ENCODE data around the gene ZCWPW1. TPM values are rescaled to one million over a fixed set of nuclear protein-coding genes. Genes with fewer than 3 reads are reported as not detected.
A peak's percentile ranks its signal among the peaks of the same experiment; 100 is the strongest.

The ZCWPW1 gene
- 1.6 and 2.0 TPM in 2 replicates for polyA plus RNA-seq (2013)

- H3K14ac ChIP-seq (ENCODE audit: low read length) = peak within 1 kb of the TSS; percentile 91
- H3K18ac ChIP-seq (ENCODE audit: low read length) = peak within 1 kb of the TSS; percentile 95
- H2AFZ ChIP-seq (ENCODE audit: insufficient read depth, low read length, poor library complexity) = peak within 1 kb of the TSS; percentile 48
- peaks cover 15 to 16% of the 10 kb centered on the region in 2 experiments for H3K4me1 ChIP-seq (ENCODE audit: control insufficient read depth in 1 of 2, insufficient read depth in 2 of 2, low read length in 2 of 2)
- H2BK5ac ChIP-seq (ENCODE audit: low read depth, low read length, poor library complexity) = peak within 1 kb of the TSS; percentile 95
- peak within 1 kb of the TSS; percentile 95 for H4K8ac ChIP-seq (ENCODE audit: low read depth, low read length)
- peaks cover 2% of the 10 kb centered on the region for H3K9me3 ChIP-seq (ENCODE audit: insufficient read depth, low read depth, low read length)
- H2AK5ac ChIP-seq (ENCODE audit: low read length) = peak within 1 kb of the TSS; percentile 38
- H3K79me1 ChIP-seq (ENCODE audit: low read length) = peaks cover 19% of the 10 kb centered on the region
- H3K23ac ChIP-seq (ENCODE audit: low read length) = no peak within 1 kb of the TSS
- peak within 1 kb of the TSS; percentile 83 for H2BK120ac ChIP-seq (ENCODE audit: insufficient read depth, low read length, poor library complexity)
- H3K9ac ChIP-seq (ENCODE audit: low read length) = peak within 1 kb of the TSS; percentile 95
- no CpG with 5 or more reads among the region's 66 CpGs for WGBS (ENCODE audit: extremely low coverage, insufficient coverage, insufficient read length)
- peak within 1 kb of the TSS; percentile 89 for H3K4ac ChIP-seq (ENCODE audit: low read depth, low read length)
- H4K91ac ChIP-seq (ENCODE audit: low read depth, low read length) = peak within 1 kb of the TSS; percentile 96
- H3K27me3 ChIP-seq (ENCODE audit: insufficient read depth, low read length) = no peaks in the 10 kb centered on the region
- peaks cover 13% of the 10 kb centered on the region for H3K79me2 ChIP-seq (ENCODE audit: control insufficient read depth, insufficient read depth, low read length, poor library complexity)
- H3K36me3 ChIP-seq (ENCODE audit: control insufficient read depth in 1 of 2, insufficient read depth in 2 of 2, low read length in 2 of 2) = peaks cover 19 to 21% of the 10 kb centered on the region in 2 experiments
- H3K4me2 ChIP-seq (ENCODE audit: low read length) = peak within 1 kb of the TSS; percentile 97
- peak within 1 kb of the TSS; percentile 24 for H2BK12ac ChIP-seq (ENCODE audit: low read length)
- peak; percentile 95 to 100 for DNase-seq
- peak within 1 kb of the TSS; percentile 87 for H3K4me3 ChIP-seq (ENCODE audit: low read depth, low read length)
- peak within 1 kb of the TSS; percentile 88 for H4K12ac ChIP-seq (ENCODE audit: low read depth, low read length)
- H3K27ac ChIP-seq (ENCODE audit: low read depth, low read length) = peak within 1 kb of the TSS; percentile 99
Observed at GRCh38 chr7:100428199-100428966, at the start of gene ZCWPW1. TSS of gene ZCWPW1 (minus strand) at chr7:100428703. CDS start at chr7:100420649, 8,054 bp downstream.

GRCh38 chr7:100477871-100478267 is 49.4 kb upstream of the ZCWPW1 start:
- no peak overlapping the region for H4K8ac ChIP-seq (ENCODE audit: low read depth, low read length)
- H3K18ac ChIP-seq (ENCODE audit: low read length) = no peak overlapping the region
- H3K36me3 ChIP-seq (ENCODE audit: control insufficient read depth in 1 of 2, insufficient read depth in 2 of 2, low read length in 2 of 2) = peaks cover 15 to 17% of the 10 kb centered on the region in 2 experiments
- H4K12ac ChIP-seq (ENCODE audit: low read depth, low read length) = peak overlapping the region; percentile 48
- H2AK5ac ChIP-seq (ENCODE audit: low read length) = no peak overlapping the region
- H4K91ac ChIP-seq (ENCODE audit: low read depth, low read length) = peak overlapping the region; percentile 35
- H2BK5ac ChIP-seq (ENCODE audit: low read depth, low read length, poor library complexity) = no peak overlapping the region
- no peak overlapping the region for H3K27ac ChIP-seq (ENCODE audit: low read depth, low read length)
- peak overlapping the region; percentile 84 for H3K4me3 ChIP-seq (ENCODE audit: low read depth, low read length)
- peak overlapping the region; percentile 31 for H2BK120ac ChIP-seq (ENCODE audit: insufficient read depth, low read length, poor library complexity)
- no peaks in the 10 kb centered on the region for H3K27me3 ChIP-seq (ENCODE audit: insufficient read depth, low read length)
- DNase-seq = no peak
- peaks cover 15% of the 10 kb centered on the region for H3K79me2 ChIP-seq (ENCODE audit: control insufficient read depth, insufficient read depth, low read length, poor library complexity)
- H3K4me2 ChIP-seq (ENCODE audit: low read length) = peak overlapping the region; percentile 74
- H3K79me1 ChIP-seq (ENCODE audit: low read length) = peaks cover 10% of the 10 kb centered on the region
- no peaks in the 10 kb centered on the region for H3K9me3 ChIP-seq (ENCODE audit: insufficient read depth, low read depth, low read length)
- H3K4me1 ChIP-seq (ENCODE audit: control insufficient read depth in 1 of 2, insufficient read depth in 2 of 2, low read length in 2 of 2) = peaks cover 15 to 19% of the 10 kb centered on the region in 2 experiments
- no peak overlapping the region for H3K23ac ChIP-seq (ENCODE audit: low read length)
- H3K9ac ChIP-seq (ENCODE audit: low read length) = peak overlapping the region; percentile 21
- WGBS (ENCODE audit: extremely low coverage, insufficient coverage, insufficient read length) = no CpG with 5 or more reads among the region's 16 CpGs
- peak overlapping the region; percentile 31 for H3K14ac ChIP-seq (ENCODE audit: low read length)
- H2AFZ ChIP-seq (ENCODE audit: insufficient read depth, low read length, poor library complexity) = no peak overlapping the region
- H3K4ac ChIP-seq (ENCODE audit: low read depth, low read length) = peak overlapping the region; percentile 77
- no peak overlapping the region for H2BK12ac ChIP-seq (ENCODE audit: low read length)

GRCh38 chr7:100476903-100477870 is 48.7 kb upstream of the ZCWPW1 start:
- Histone ChIP-seq H2AK5ac (ENCODE audit: low read length) (peak overlapping the region; percentile 80), H2BK120ac (ENCODE audit: insufficient read depth, low read length, poor library complexity) (peak overlapping the region; percentile 31), H3K4me3 (ENCODE audit: low read depth, low read length) (no peak overlapping the region), H3K27ac (ENCODE audit: low read depth, low read length) (no peak overlapping the region), H2AFZ (ENCODE audit: insufficient read depth, low read length, poor library complexity) (no peak overlapping the region), H3K14ac (ENCODE audit: low read length) (no peak overlapping the region), H3K4me2 (ENCODE audit: low read length) (peak overlapping the region; percentile 74), H3K23ac (ENCODE audit: low read length) (no peak overlapping the region), H3K9ac (ENCODE audit: low read length) (peak overlapping the region; percentile 42), H3K27me3 (ENCODE audit: insufficient read depth, low read length) (no peaks in the 10 kb centered on the region), H3K79me1 (ENCODE audit: low read length) (peaks cover 10% of the 10 kb centered on the region), H2BK12ac (ENCODE audit: low read length) (peak overlapping the region; percentile 15), H4K8ac (ENCODE audit: low read depth, low read length) (peak overlapping the region; percentile 37), H3K9me3 (ENCODE audit: insufficient read depth, low read depth, low read length) (no peaks in the 10 kb centered on the region), H3K4ac (ENCODE audit: low read depth, low read length) (peak overlapping the region; percentile 60), H3K36me3 (ENCODE audit: control insufficient read depth in 1 of 2, insufficient read depth in 2 of 2, low read length in 2 of 2) (peaks cover 17 to 21% of the 10 kb centered on the region in 2 experiments), H2BK5ac (ENCODE audit: low read depth, low read length, poor library complexity) (no peak overlapping the region), H3K79me2 (ENCODE audit: control insufficient read depth, insufficient read depth, low read length, poor library complexity) (peaks cover 15% of the 10 kb centered on the region), H4K91ac (ENCODE audit: low read depth, low read length) (peak overlapping the region; percentile 31), H3K18ac (ENCODE audit: low read length) (peak overlapping the region; percentile 37), H3K4me1 (ENCODE audit: control insufficient read depth in 1 of 2, insufficient read depth in 2 of 2, low read length in 2 of 2) (peaks cover 13 to 18% of the 10 kb centered on the region in 2 experiments), H4K12ac (ENCODE audit: low read depth, low read length) (no peak overlapping the region)
- no CpG with 5 or more reads among the region's 30 CpGs for WGBS (ENCODE audit: extremely low coverage, insufficient coverage, insufficient read length)
- DNase-seq = no peak

GRCh38 chr7:100476101-100476780 is 47.7 kb upstream of the ZCWPW1 start:
- Histone ChIP-seq H2BK5ac (ENCODE audit: low read depth, low read length, poor library complexity) (no peak overlapping the region), H2BK120ac (ENCODE audit: insufficient read depth, low read length, poor library complexity) (no peak overlapping the region), H3K23ac (ENCODE audit: low read length) (no peak overlapping the region), H3K79me1 (ENCODE audit: low read length) (peaks cover 10% of the 10 kb centered on the region), H4K91ac (ENCODE audit: low read depth, low read length) (no peak overlapping the region), H4K8ac (ENCODE audit: low read depth, low read length) (no peak overlapping the region), H3K9me3 (ENCODE audit: insufficient read depth, low read depth, low read length) (no peaks in the 10 kb centered on the region), H3K4ac (ENCODE audit: low read depth, low read length) (no peak overlapping the region), H3K27ac (ENCODE audit: low read depth, low read length) (no peak overlapping the region), H3K18ac (ENCODE audit: low read length) (no peak overlapping the region), H2BK12ac (ENCODE audit: low read length) (no peak overlapping the region), H3K36me3 (ENCODE audit: control insufficient read depth in 1 of 2, insufficient read depth in 2 of 2, low read length in 2 of 2) (peaks cover 20 to 25% of the 10 kb centered on the region in 2 experiments), H3K14ac (ENCODE audit: low read length) (no peak overlapping the region), H3K9ac (ENCODE audit: low read length) (no peak overlapping the region), H2AK5ac (ENCODE audit: low read length) (no peak overlapping the region), H4K12ac (ENCODE audit: low read depth, low read length) (no peak overlapping the region), H3K4me2 (ENCODE audit: low read length) (peak overlapping the region; percentile 29), H3K27me3 (ENCODE audit: insufficient read depth, low read length) (no peaks in the 10 kb centered on the region), H3K4me3 (ENCODE audit: low read depth, low read length) (no peak overlapping the region), H2AFZ (ENCODE audit: insufficient read depth, low read length, poor library complexity) (no peak overlapping the region), H3K79me2 (ENCODE audit: control insufficient read depth, insufficient read depth, low read length, poor library complexity) (peaks cover 15% of the 10 kb centered on the region), H3K4me1 (ENCODE audit: control insufficient read depth in 1 of 2, insufficient read depth in 2 of 2, low read length in 2 of 2) (peaks cover 13 to 18% of the 10 kb centered on the region in 2 experiments)
- WGBS (ENCODE audit: extremely low coverage, insufficient coverage, insufficient read length) = no CpG with 5 or more reads among the region's 6 CpGs
- DNase-seq = no peak

Measured in trophoblast cell (in vitro differentiated cells and primary cell).